H9 (cell line): ENCODE measurements around the gene ARHGAP1. TPM values are rescaled to one million over a fixed set of nuclear protein-coding genes. Genes with fewer than 3 reads are reported as not detected.

Experiments
- DNase-seq: peaks from one replicate; pipeline ENCODE4 v3.0.0-alpha.2; 2017
- H2AFZ ChIP-seq: one replicate; pipeline ENCODE4 v1.6.1; 2013; ENCODE audit warnings: mild to moderate bottlenecking, low read length, control low read depth, moderate library complexity
- H2AK5ac ChIP-seq: 2 replicates; pipeline ENCODE4 v1.6.1; 2013; ENCODE audit warnings: low read length, control low read depth, mixed read lengths; ENCODE audit not compliant: insufficient read length
- H2BK120ac ChIP-seq: one replicate; pipeline ENCODE4 v1.6.1; 2013; ENCODE audit warnings: low read depth, mild to moderate bottlenecking, low read length, control low read depth, inconsistent platforms; ENCODE audit not compliant: poor library complexity, severe bottlenecking
- H2BK12ac ChIP-seq: 2 replicates; pipeline ENCODE4 v1.6.1; 2013; ENCODE audit warnings: low read length, control low read depth, mixed read lengths, low read depth; ENCODE audit not compliant: insufficient read length
- H2BK15ac ChIP-seq: 2 replicates; pipeline ENCODE4 v1.6.1; 2013; ENCODE audit warnings: low read depth, low read length, control low read depth
- H2BK20ac ChIP-seq: one replicate; pipeline ENCODE4 v1.6.1; 2013; ENCODE audit warnings: low read depth, mild to moderate bottlenecking, low read length, control low read depth, inconsistent platforms; ENCODE audit not compliant: poor library complexity, severe bottlenecking
- H2BK5ac ChIP-seq: 2 replicates; pipeline ENCODE4 v1.6.1; 2013; ENCODE audit warnings: low read length, control low read depth, mixed read lengths; ENCODE audit not compliant: insufficient read length
- H3K14ac ChIP-seq: 2 replicates; pipeline ENCODE4 v1.6.1; 2013; ENCODE audit warnings: low read length, control low read depth; ENCODE audit not compliant: insufficient read depth
- H3K18ac ChIP-seq: 2 replicates; pipeline ENCODE4 v1.6.1; 2013; ENCODE audit warnings: low read depth, mild to moderate bottlenecking, mixed read lengths, low read length, control low read depth; ENCODE audit not compliant: insufficient read length
- H3K23ac ChIP-seq: 2 replicates; pipeline ENCODE4 v1.6.1; 2013; ENCODE audit warnings: low read length, control low read depth, mixed read lengths, low read depth; ENCODE audit not compliant: insufficient read length
- H3K23me2 ChIP-seq: 2 replicates; pipeline ENCODE4 v1.6.1; 2013; ENCODE audit warnings: low read depth, mild to moderate bottlenecking, mixed read lengths, low read length, control low read depth; ENCODE audit not compliant: insufficient read length, poor library complexity, severe bottlenecking
- H3K27ac ChIP-seq: 2 replicates; pipeline ENCODE4 v1.5.1; 2013; ENCODE audit warnings: low read length, control low read depth, mixed read lengths, low read depth; ENCODE audit not compliant: insufficient read length
- H3K27me3 ChIP-seq: 2 replicates; pipeline ENCODE4 v1.6.1; 2013; ENCODE audit warnings: low read length, control low read depth, inconsistent platforms; ENCODE audit not compliant: insufficient read depth
- H3K4ac ChIP-seq: 2 replicates; pipeline ENCODE4 v1.6.1; 2013; ENCODE audit warnings: low read depth, mild to moderate bottlenecking, control low read depth, inconsistent platforms, low read length, moderate library complexity
- H3K4me1 ChIP-seq: 2 replicates; pipeline ENCODE4 v1.6.1; 2013; ENCODE audit warnings: low read length, control low read depth, inconsistent platforms; ENCODE audit not compliant: insufficient read depth
- H3K4me2 ChIP-seq: 2 replicates; pipeline ENCODE4 v1.6.1; 2013; ENCODE audit warnings: low read length, control low read depth, mixed read lengths; ENCODE audit not compliant: insufficient read length, insufficient read depth
- H3K56ac ChIP-seq: 2 replicates; pipeline ENCODE4 v1.6.1; 2013; ENCODE audit warnings: low read depth, mild to moderate bottlenecking, mixed read lengths, low read length, control low read depth; ENCODE audit not compliant: insufficient read length
- H3K79me1 ChIP-seq: 2 replicates; pipeline ENCODE4 v1.6.1; 2013; ENCODE audit warnings: low read depth, mild to moderate bottlenecking, moderate library complexity, low read length, control low read depth, inconsistent platforms; ENCODE audit not compliant: insufficient read depth, poor library complexity, severe bottlenecking
- H3K79me2 ChIP-seq: 2 replicates; pipeline ENCODE4 v1.6.1; 2013; ENCODE audit warnings: low read length, control low read depth, inconsistent platforms; ENCODE audit not compliant: insufficient read depth
- H3K9ac ChIP-seq: 2 replicates; pipeline ENCODE4 v1.6.1; 2013; ENCODE audit warnings: low read length, control low read depth, mixed read lengths; ENCODE audit not compliant: insufficient read length; ENCODE audit errors: extremely low read depth
- H3K9me3 ChIP-seq: one replicate; pipeline ENCODE4 v1.6.1; 2013; ENCODE audit warnings: low read depth, low read length, inconsistent platforms; ENCODE audit not compliant: control insufficient read depth
- H3T11ph ChIP-seq: one replicate; pipeline ENCODE4 v1.6.1; 2013; ENCODE audit warnings: mild to moderate bottlenecking, low read length, control low read depth, inconsistent platforms
- H4K20me1 ChIP-seq: one replicate; pipeline ENCODE4 v1.6.1; 2013; ENCODE audit not compliant: control insufficient read depth, insufficient read length, insufficient read depth
- H4K5ac ChIP-seq: 2 replicates; pipeline ENCODE4 v1.6.1; 2013; ENCODE audit warnings: low read depth, mild to moderate bottlenecking, mixed read lengths, low read length, control low read depth; ENCODE audit not compliant: insufficient read length
- H4K8ac ChIP-seq: replicated peaks from 2 replicates; pipeline ENCODE4 v1.6.1; 2013; ENCODE audit warnings: low read length, control low read depth, mixed read lengths, low read depth; ENCODE audit not compliant: insufficient read length
- H4K91ac ChIP-seq: 2 replicates; pipeline ENCODE4 v1.6.1; 2013; ENCODE audit warnings: low read depth, mild to moderate bottlenecking, moderate library complexity, mixed read lengths, low read length, control low read depth; ENCODE audit not compliant: insufficient read length
- H3K27ac Mint-ChIP-seq, 3 experiments: 2 replicates in 2 of 3; 3 replicates in 1 of 3; pipeline ENCODE4 v1.8.0; 2020 to 2021; ENCODE audit warnings: mixed read lengths in 3 of 3, mild to moderate bottlenecking in 1 of 3, moderate library complexity in 1 of 3
- H3K27me3 Mint-ChIP-seq: 2 replicates; pipeline ENCODE4 v1.8.0; 2021; ENCODE audit warnings: low read depth, mild to moderate bottlenecking, moderate library complexity, mixed read lengths
- H3K36me3 Mint-ChIP-seq, 3 experiments: 2 replicates in 2 of 3; 3 replicates in 1 of 3; pipeline ENCODE4 v1.8.0; 2020 to 2021; ENCODE audit warnings: low read depth in 3 of 3, mixed read lengths in 3 of 3; ENCODE audit not compliant: insufficient read depth in 1 of 3
- H3K4me1 Mint-ChIP-seq, 2 experiments: 2 replicates each; pipeline ENCODE4 v1.8.0; 2020; ENCODE audit warnings: mixed read lengths in 2 of 2
- H3K4me3 Mint-ChIP-seq, 2 experiments: 2 replicates in 1 of 2; 3 replicates in 1 of 2; pipeline ENCODE4 v1.8.0; 2020 to 2021; ENCODE audit warnings: mild to moderate bottlenecking in 2 of 2, mixed read lengths in 2 of 2, moderate library complexity in 1 of 2
- H3K9me3 Mint-ChIP-seq, 2 experiments: 2 replicates in 1 of 2; 3 replicates in 1 of 2; pipeline ENCODE4 v1.8.0; 2020; ENCODE audit warnings: mild to moderate bottlenecking in 2 of 2, mixed read lengths in 2 of 2, moderate library complexity in 1 of 2
- CTCF ChIP-seq: fragments of 200-600 bp; sonication (generic); conservative IDR thresholded peaks from 3 replicates; pipeline ENCODE4 v1.8.0; 2021; ENCODE audit warnings: antibody characterized with exemption, mild to moderate bottlenecking
- WGBS: extraction: QIAGEN DNeasy Blood & Tissue Kit; methylation state at CpG from one replicate; pipeline ENCODE4 v1.1.7; 2013; ENCODE audit warnings: missing lambda C conversion rate, low lambda C conversion rate, mixed read lengths; ENCODE audit not compliant: insufficient read length; ENCODE audit errors: extremely low coverage; 5-methylcytosine and 5-hydroxymethylcytosine counted together
- total RNA-seq: library from RNA; stranded (reverse); gene quantifications from 2 replicates; pipeline ENCODE4 v1.2.1, GENCODE V29; 2021

Gene ARHGAP1
- total RNA-seq, 1 experiment from 2014 or later: 45.3 TPM

- Mint-ChIP-seq H3K27me3 (no peaks in the 10 kb centered on the region; the same call in 1 of the 2 replicates), H3K4me3 (no peak overlapping the region), H3K4me1 (peaks cover 14 to 16% of the 10 kb centered on the region in 2 experiments), H3K27ac (peak overlapping the region in 2 of 3 experiments; percentile 14 to 37; a peak in 1 of 7 replicates), H3K9me3 (no peaks in the 10 kb centered on the region), H3K36me3 (peaks cover 0 to 15% (median 13%) of the 10 kb centered on the region in 3 experiments; a peak in 4 of 7 replicates)
- no peak overlapping the region for H3K4me2 ChIP-seq
- H3K56ac ChIP-seq: no peak overlapping the region
- no peak overlapping the region for H2BK12ac ChIP-seq
- TF ChIP-seq CTCF: peak; percentile 41; the same call in 2 of the 3 replicates
- no peak overlapping the region for H3T11ph ChIP-seq
- no peaks in the 10 kb centered on the region for H3K4me1 ChIP-seq
- H4K5ac ChIP-seq: no peak overlapping the region
- H3K14ac ChIP-seq: no peak overlapping the region; the same call in 1 of the 2 replicates
- DNase-seq: no peak
- H3K23ac ChIP-seq: no peak overlapping the region
- no CpG with 5 or more reads among the region's 10 CpGs for WGBS
- no peak overlapping the region for H3K27ac ChIP-seq
- no peaks in the 10 kb centered on the region for H4K20me1 ChIP-seq
- no peak overlapping the region for H3K9ac ChIP-seq
- H3K9me3 ChIP-seq: no peaks in the 10 kb centered on the region
- no peaks in the 10 kb centered on the region for H3K27me3 ChIP-seq
- no peak overlapping the region for H2BK120ac ChIP-seq
- H3K79me2 ChIP-seq: no peaks in the 10 kb centered on the region
- H3K4ac ChIP-seq: no peak overlapping the region
- H2BK5ac ChIP-seq: no peak overlapping the region
- H3K23me2 ChIP-seq: no peaks in the 10 kb centered on the region
- H4K91ac ChIP-seq: no peak overlapping the region
- no peak overlapping the region for H3K18ac ChIP-seq
- H2AK5ac ChIP-seq: no peak overlapping the region
- H2AFZ ChIP-seq: no peak overlapping the region
- H2BK20ac ChIP-seq: no peak overlapping the region
- no peak overlapping the region for H2BK15ac ChIP-seq
- H3K79me1 ChIP-seq: no peaks in the 10 kb centered on the region
- H4K8ac ChIP-seq: no peak overlapping the region
Measured at GRCh38 chr11:46677991-46678740, 22.3 kb downstream of the ARHGAP1 start.
